NCI-H1417 treated with DMSO at 0.1 percent for 48 hours (cell line): ENCODE data around the gene MS4A4A.
A peak's percentile ranks its signal among the peaks of the same experiment; 100 is the strongest.

ENCODE experiments used
- DNase-seq: peaks from one replicate; lab custom pipeline; 2025; lab: John Stamatoyannopoulos, UW

MS4A4A gene

GRCh38 chr11:60303661-60304060, 23.2 kb downstream of the MS4A4A start:
- no peak for DNase-seq

GRCh38 chr11:60305906-60306619, 25.6 kb downstream of the MS4A4A start:
- DNase-seq: no peak

- no peak for DNase-seq
Measured at GRCh38 chr11:60307507-60308195, 27.2 kb downstream of the MS4A4A start.

- no peak for DNase-seq
Measured at GRCh38 chr11:60310407-60310998, 30.0 kb downstream of the MS4A4A start.

- DNase-seq: no peak
Measured at GRCh38 chr11:60314635-60315321, 34.3 kb downstream of the MS4A4A start.

- no peak for DNase-seq
Measured at GRCh38 chr11:60315871-60316270, 35.4 kb downstream of the MS4A4A start.

- no peak for DNase-seq
Measured at GRCh38 chr11:60316317-60316716, 35.9 kb downstream of the MS4A4A start.

- no peak for DNase-seq
Measured at GRCh38 chr11:60318726-60319125, 38.3 kb downstream of the MS4A4A start.

GRCh38 chr11:60321051-60321450, 40.6 kb downstream of the MS4A4A start:
- no peak for DNase-seq

GRCh38 chr11:60326955-60327354, 46.5 kb downstream of the MS4A4A start, which contains the start of gene MS4A6E:
TSS of gene MS4A6E (plus strand) at chr11:60327255. CDS start at chr11:60334896, 7,641 bp downstream.
- DNase-seq: no peak

GRCh38 chr11:60328460-60328859, 48.0 kb downstream of the MS4A4A start:
- DNase-seq: no peak

- DNase-seq: no peak
Measured at GRCh38 chr11:60332846-60333245, 52.4 kb downstream of the MS4A4A start.

- peak; percentile 51 for DNase-seq
Measured at GRCh38 chr11:60334005-60334620, 53.6 kb downstream of the MS4A4A start.

GRCh38 chr11:60336767-60337391, 56.4 kb downstream of the MS4A4A start:
- DNase-seq: no peak

- DNase-seq: no peak
Measured at GRCh38 chr11:60338053-60338452, 57.6 kb downstream of the MS4A4A start.

- DNase-seq: no peak
Measured at GRCh38 chr11:60339356-60339755, 58.9 kb downstream of the MS4A4A start.

GRCh38 chr11:60343094-60343704, 62.7 kb downstream of the MS4A4A start:
- DNase-seq: no peak

- no peak for DNase-seq
Measured at GRCh38 chr11:60344146-60344545, 63.7 kb downstream of the MS4A4A start.

- no peak for DNase-seq
Measured at GRCh38 chr11:60345489-60345888, 65.0 kb downstream of the MS4A4A start.

- DNase-seq: no peak
Measured at GRCh38 chr11:60347084-60347797, 66.8 kb downstream of the MS4A4A start.

- DNase-seq: no peak
Measured at GRCh38 chr11:60348116-60348515, 67.7 kb downstream of the MS4A4A start.
